ENCODE measurements around the gene C1QL3.

Gene C1QL3

DNA sequence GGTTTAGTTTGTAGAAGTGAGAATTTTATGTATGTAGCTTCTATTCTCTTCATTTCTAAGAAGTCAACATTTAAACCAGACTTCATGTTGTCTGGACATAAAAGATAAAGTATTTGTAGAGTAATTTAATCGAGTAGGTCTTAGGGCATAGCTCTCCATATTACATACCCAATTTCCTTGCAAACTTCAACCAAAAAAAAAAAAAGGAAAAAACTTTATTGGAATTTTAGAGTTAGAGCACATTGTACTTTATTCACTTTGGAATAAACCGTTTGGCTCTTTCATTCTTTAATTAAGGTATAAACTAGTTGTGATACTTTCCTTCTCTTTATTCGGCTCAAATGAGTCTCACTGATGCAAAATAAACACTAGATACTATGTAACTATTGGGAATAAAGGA is 48.9 kb downstream of the C1QL3 start:
- Histone ChIP-seq H3K4me1 (ENCODE audit: insufficient read depth, low read length) (no peaks in the 10 kb centered on the region), H3K9me3 (ENCODE audit: control insufficient read depth, insufficient read depth, low read length) (no peaks in the 10 kb centered on the region), H3K9ac (ENCODE audit: low read depth, low read length) (no peak overlapping the region), H3K36me3 (ENCODE audit: insufficient read depth, low read length) (no peaks in the 10 kb centered on the region)

- Histone ChIP-seq H3K9me3 (ENCODE audit: control insufficient read depth, insufficient read depth, low read length) (no peaks in the 10 kb centered on the region), H3K36me3 (ENCODE audit: insufficient read depth, low read length) (no peaks in the 10 kb centered on the region), H3K4me1 (ENCODE audit: insufficient read depth, low read length) (no peaks in the 10 kb centered on the region), H3K9ac (ENCODE audit: low read depth, low read length) (no peak overlapping the region)
Observed at GRCh38 chr10:16470747-16471146, 50.9 kb downstream of the C1QL3 start.

GRCh38 chr10:16466001-16466400 is 55.7 kb downstream of the C1QL3 start:
- no peak overlapping the region for H3K9ac ChIP-seq (ENCODE audit: low read depth, low read length)
- no peaks in the 10 kb centered on the region for H3K36me3 ChIP-seq (ENCODE audit: insufficient read depth, low read length)
- no peaks in the 10 kb centered on the region for H3K4me1 ChIP-seq (ENCODE audit: insufficient read depth, low read length)
- H3K9me3 ChIP-seq (ENCODE audit: control insufficient read depth, insufficient read depth, low read length): no peaks in the 10 kb centered on the region

Data from ES-I3 (cell line).